GM18909 (cell line): Measurements from ENCODE around the gene BABAM2.
"Not testable (repeated sequence)": the region's sequence is repeated elsewhere in the genome, so short reads cannot be mapped to it uniquely, and the experiment has no call there.

Experiments used
- ATAC-seq: cut with Tn5 transposase; IDR thresholded peaks from one replicate; pipeline ENCODE4 v1.9.1; 2021; ENCODE audit warnings: mild to moderate bottlenecking; ENCODE audit not compliant: unreplicated experiment, poor library complexity

BABAM2 gene

GRCh38 chr2:27968045-27968444 is 77.5 kb downstream of the BABAM2 start:
- ATAC-seq = not testable (repeated sequence)

- ATAC-seq = not testable (repeated sequence)
Observed at GRCh38 chr2:27968957-27969356, 78.4 kb downstream of the BABAM2 start.

- no peak for ATAC-seq
Observed at GRCh38 chr2:27972311-27972710, 81.8 kb downstream of the BABAM2 start.

GRCh38 chr2:27973592-27973991 is 83.1 kb downstream of the BABAM2 start:
- no peak for ATAC-seq

GRCh38 chr2:27976308-27976707 is 85.8 kb downstream of the BABAM2 start:
- ATAC-seq = no peak

GRCh38 chr2:27977731-27978312 is 87.3 kb downstream of the BABAM2 start:
- no peak for ATAC-seq

- ATAC-seq = not testable (repeated sequence)
Observed at GRCh38 chr2:27978761-27979160, 88.2 kb downstream of the BABAM2 start.

- ATAC-seq = no peak
Observed at GRCh38 chr2:27980242-27980641, 89.7 kb downstream of the BABAM2 start.

GRCh38 chr2:27984153-27984552 is 93.6 kb downstream of the BABAM2 start:
- no peak for ATAC-seq

GRCh38 chr2:27988306-27988705 is 97.8 kb downstream of the BABAM2 start:
- ATAC-seq = no peak

- no peak for ATAC-seq
Observed at GRCh38 chr2:27988718-27989117, 98.2 kb downstream of the BABAM2 start.

GRCh38 chr2:27989149-27989548 is 98.6 kb downstream of the BABAM2 start:
- ATAC-seq = no peak

- ATAC-seq = no peak
Observed at GRCh38 chr2:27990030-27990590, 99.6 kb downstream of the BABAM2 start.

GRCh38 chr2:27991146-27991545 is 100.6 kb downstream of the BABAM2 start:
- ATAC-seq = no peak

GRCh38 chr2:27992787-27993401 is 102.4 kb downstream of the BABAM2 start:
- ATAC-seq = no peak

GRCh38 chr2:27993402-27993787 is 102.9 kb downstream of the BABAM2 start:
- ATAC-seq = no peak

GRCh38 chr2:27993950-27994728 is 103.6 kb downstream of the BABAM2 start:
- no peak for ATAC-seq

- no peak for ATAC-seq
Observed at GRCh38 chr2:27996156-27996922, 105.8 kb downstream of the BABAM2 start.

- ATAC-seq = no peak
Observed at GRCh38 chr2:28000287-28000686, 109.8 kb downstream of the BABAM2 start.

- no peak for ATAC-seq
Observed at GRCh38 chr2:28002181-28002580, 111.7 kb downstream of the BABAM2 start.

GRCh38 chr2:28004086-28004485 is 113.6 kb downstream of the BABAM2 start:
- no peak for ATAC-seq
